Retinal pigment epithelial cell (primary cell): Measurements from ENCODE around the gene GPR137.

Experiments
- DNase-seq: peaks from one replicate; pipeline ENCODE4 v3.0.0-alpha.2; 2010; ENCODE audit warnings: low read depth
- H3K4me3 ChIP-seq: 2 replicates; pipeline ENCODE4 v1.5.1; 2011; ENCODE audit warnings: mild to moderate bottlenecking, low read length, control low read depth, moderate library complexity
- CTCF ChIP-seq: conservative IDR thresholded peaks from 2 replicates; pipeline ENCODE4 v1.5.1; 2011; ENCODE audit warnings: low read depth, low read length, control low read depth, inconsistent platforms

Gene GPR137

GRCh38 chr11:64254326-64254725, 31.3 kb upstream of the GPR137 start:
- H3K4me3 ChIP-seq, result no peak overlapping the region
- DNase-seq, result no peak
- TF ChIP-seq CTCF, result no peak

GRCh38 chr11:64255135-64256128, 30.2 kb upstream of the GPR137 start:
- no peak overlapping the region for H3K4me3 ChIP-seq
- DNase-seq, result no peak
- no peak for TF ChIP-seq CTCF

DNA sequence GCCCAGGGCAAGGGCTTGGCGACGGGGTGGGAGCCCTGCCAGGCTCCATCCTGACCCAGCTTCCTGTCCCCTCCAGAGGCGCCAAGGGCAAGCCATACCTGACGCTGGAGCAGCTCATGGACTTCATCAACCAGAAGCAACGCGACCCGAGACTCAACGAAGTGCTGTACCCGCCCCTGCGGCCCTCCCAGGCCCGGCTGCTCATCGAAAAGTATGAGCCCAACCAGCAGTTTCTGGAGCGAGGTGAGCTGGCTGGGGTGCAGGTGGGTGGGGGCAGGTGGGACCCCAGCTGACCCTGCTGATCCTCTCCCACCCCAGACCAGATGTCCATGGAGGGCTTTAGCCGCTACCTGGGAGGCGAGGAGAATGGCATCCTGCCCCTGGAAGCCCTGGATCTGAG, 29.3 kb upstream of the GPR137 start:
- no peak for TF ChIP-seq CTCF
- H3K4me3 ChIP-seq, result no peak overlapping the region
- no peak for DNase-seq

DNA sequence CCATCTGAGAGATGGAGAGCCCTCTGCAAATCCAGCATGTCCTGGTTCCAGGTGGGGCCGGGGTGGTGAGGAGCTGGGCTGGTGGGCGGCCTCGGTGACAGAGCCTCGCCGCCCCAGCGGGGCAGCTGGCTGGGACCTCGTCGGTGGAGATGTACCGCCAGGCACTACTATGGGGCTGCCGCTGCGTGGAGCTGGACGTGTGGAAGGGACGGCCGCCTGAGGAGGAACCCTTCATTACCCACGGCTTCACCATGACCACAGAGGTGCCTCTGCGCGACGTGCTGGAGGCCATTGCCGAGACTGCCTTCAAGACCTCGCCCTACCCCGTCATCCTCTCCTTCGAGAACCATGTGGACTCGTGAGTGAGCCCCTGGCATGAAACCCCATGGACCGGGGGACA, 27.3 kb upstream of the GPR137 start:
- no peak for TF ChIP-seq CTCF
- DNase-seq, result no peak
- H3K4me3 ChIP-seq, result no peak overlapping the region

GRCh38 chr11:64258946-64259532, 26.6 kb upstream of the GPR137 start:
- H3K4me3 ChIP-seq, result no peak overlapping the region
- no peak for TF ChIP-seq CTCF
- no peak for DNase-seq

GRCh38 chr11:64259533-64260067, 26.0 kb upstream of the GPR137 start:
- no peak for DNase-seq
- no peak for TF ChIP-seq CTCF
- no peak overlapping the region for H3K4me3 ChIP-seq
